KOPT-K1 (cell line): ENCODE results near the gene ATF2.
A peak's percentile ranks its signal among the peaks of the same experiment; 100 is the strongest.

ENCODE experiments used
- H3K27ac ChIP-seq: fragments of 200-600 bp; sonication (generic); 2 replicates; pipeline ENCODE4 v1.5.1; 2016; ENCODE audit warnings: antibody characterized with exemption, mild to moderate bottlenecking, low read depth, low read length; ENCODE audit not compliant: poor library complexity, severe bottlenecking
- H3K36me3 ChIP-seq: fragments of 200-600 bp; sonication (generic); 2 replicates; pipeline ENCODE4 v1.5.1; 2017; ENCODE audit warnings: antibody characterized with exemption, mild to moderate bottlenecking, low read length, moderate library complexity; ENCODE audit not compliant: insufficient read depth
- H3K9me3 ChIP-seq: fragments of 200-600 bp; sonication (generic); 2 replicates; pipeline ENCODE4 v1.5.1; 2017; ENCODE audit warnings: antibody characterized with exemption, low read length, mild to moderate bottlenecking; ENCODE audit not compliant: insufficient read depth, poor library complexity, severe bottlenecking

The ATF2 gene

DNA sequence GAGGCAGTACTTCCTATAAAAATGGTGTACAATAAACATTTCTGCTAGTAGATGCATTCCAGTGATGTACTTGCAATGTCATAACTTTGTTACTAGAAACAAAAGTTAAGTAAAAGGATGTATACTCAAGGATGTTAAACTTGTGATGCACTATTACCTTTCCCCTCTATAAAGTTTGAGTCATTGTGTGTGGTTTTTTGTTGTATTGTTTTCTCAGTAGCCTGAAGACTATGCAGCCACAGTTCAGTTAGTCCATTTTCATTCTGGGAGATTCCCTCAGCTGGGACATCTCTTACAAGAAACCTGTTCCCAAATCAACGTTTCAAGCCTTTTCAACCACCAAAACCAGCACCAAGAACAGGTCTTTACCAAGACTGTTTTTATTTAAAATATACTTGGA lies 7.9 kb upstream of the ATF2 start:
- no peaks in the 10 kb centered on the region for H3K9me3 ChIP-seq
- no peak overlapping the region for H3K27ac ChIP-seq
- H3K36me3 ChIP-seq: peaks cover 85% of the 10 kb centered on the region

DNA sequence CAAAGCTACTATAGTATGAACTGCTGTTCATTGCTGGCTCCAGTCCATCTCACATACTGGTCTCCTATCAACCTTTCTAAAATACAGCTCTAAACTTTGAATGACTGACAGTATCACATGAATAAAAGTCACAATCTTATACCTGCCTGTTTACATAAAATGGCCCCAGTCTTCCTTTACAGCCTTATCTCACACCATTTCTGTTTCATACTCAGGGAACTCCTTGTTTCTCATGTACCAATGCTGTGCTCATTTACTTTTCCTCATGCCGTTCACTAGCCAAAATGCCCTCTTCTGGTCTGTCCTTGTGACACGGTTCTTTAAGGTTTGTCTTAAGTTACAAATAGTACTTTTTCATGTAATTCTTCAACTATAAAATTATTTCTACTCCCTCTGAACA lies 7.3 kb upstream of the ATF2 start:
- no peak overlapping the region for H3K27ac ChIP-seq
- H3K36me3 ChIP-seq: peaks cover 85% of the 10 kb centered on the region
- H3K9me3 ChIP-seq: no peaks in the 10 kb centered on the region

DNA sequence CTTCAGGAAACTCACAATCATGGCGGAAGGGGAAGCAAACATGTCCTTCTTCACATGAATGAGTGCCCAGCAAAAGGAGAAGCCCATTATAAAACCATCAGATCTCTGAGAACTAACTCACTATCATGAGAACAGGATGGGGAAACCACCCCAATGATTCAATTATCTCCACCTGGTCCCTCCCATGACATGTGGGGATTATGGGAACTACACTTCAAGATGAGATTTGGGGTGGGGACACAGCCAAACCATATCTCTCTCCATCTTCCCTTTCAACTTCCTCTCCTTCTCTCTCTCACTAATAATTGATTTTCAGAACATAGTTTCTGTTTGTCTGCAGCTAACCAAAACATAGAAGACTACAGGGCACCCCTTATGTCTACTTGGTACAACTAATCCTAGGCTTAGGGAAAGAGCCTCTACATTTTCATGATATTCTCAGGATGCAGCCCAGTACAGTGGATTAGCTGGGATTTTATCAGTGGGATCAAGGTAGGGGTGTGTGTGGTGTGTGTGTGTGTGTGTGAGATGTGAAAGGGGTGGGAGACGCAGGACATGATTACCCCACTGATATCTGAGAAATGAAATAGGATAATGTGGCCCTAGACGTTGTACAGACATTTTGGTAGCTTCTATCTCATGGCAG lies 2.8 kb upstream of the ATF2 start:
- H3K36me3 ChIP-seq: peaks cover 42% of the 10 kb centered on the region
- H3K27ac ChIP-seq: no peak overlapping the region
- H3K9me3 ChIP-seq: no peaks in the 10 kb centered on the region

DNA sequence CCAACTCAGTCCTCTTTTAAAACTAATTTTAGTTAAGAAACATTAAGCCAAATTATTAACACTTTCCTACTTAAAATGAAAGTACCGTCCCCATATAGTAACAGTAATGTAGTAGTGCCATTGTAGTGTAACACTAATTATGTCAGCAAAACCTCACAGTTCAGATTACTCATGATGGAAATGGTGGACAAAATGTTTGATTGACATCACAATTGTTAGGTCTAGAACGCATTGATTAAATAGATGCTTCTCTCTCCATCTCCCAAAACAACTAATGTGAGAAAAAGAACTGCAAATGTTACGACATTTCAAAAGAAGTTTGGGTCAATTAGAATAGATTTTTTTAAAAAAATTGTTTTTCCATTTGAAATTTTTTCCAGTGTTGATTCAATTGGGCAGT lies 1.2 kb upstream of the ATF2 start:
- Histone ChIP-seq H3K9me3 (no peaks in the 10 kb centered on the region), H3K36me3 (peaks cover 26% of the 10 kb centered on the region), H3K27ac (peak overlapping the region; percentile 91)

DNA sequence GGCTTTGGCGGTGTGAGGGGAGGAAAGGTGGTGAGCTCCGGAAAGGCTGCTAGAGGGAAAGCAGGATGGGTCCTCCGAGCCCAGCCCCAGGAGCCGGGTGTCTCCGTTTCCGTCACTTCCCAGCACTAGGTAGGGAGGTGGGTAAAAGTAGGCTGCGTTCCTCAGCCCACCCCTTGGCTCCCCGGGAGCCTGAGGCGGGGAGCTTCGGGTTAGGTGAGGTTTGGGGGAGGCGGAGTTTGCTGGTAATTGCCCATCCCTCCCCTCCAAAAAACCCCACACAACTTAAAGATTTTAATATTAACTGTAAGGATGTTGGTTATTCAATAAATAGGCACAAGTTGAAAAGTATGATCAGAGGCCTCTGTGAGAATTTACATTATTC lies 552 bp upstream of the ATF2 start:
- no peaks in the 10 kb centered on the region for H3K9me3 ChIP-seq
- H3K36me3 ChIP-seq: peaks cover 19% of the 10 kb centered on the region
- H3K27ac ChIP-seq: peak overlapping the region; percentile 91

DNA sequence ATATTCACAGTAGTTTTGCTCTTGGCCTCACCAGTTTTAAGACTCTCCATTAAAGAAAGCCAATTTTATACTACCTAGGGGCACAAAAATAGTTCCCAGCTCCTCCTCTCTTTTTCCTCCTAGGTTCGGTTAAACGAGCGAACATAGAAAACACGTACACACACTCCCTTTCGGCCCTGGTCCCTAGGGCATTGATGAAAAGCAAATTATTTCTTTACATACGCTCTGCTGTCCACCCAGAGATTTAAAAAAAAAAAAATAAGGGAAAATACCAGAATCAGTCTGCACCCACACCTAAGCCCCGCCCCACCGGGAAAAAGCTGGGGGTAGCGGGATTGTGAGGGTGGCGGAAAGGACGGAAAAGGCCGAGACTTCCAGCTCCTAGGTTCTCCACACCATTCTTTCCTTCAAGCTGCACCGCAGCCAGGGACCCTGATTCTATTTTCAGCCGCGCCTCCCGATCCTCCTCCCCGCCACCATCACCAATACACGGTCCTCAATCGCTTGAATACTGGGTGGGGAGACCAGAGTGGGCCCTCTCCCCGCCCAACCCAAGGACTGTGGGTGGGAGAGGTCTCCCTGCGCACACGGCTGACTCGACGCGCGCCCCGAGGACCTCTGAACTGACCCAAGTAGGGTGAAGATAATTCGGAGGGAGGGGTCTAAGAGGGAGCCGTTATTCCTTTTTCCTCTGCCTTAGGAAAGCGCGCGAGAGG lies 769 bp downstream of the ATF2 start:
- H3K27ac ChIP-seq: peak overlapping the region; percentile 91
- H3K36me3 ChIP-seq: peaks cover 6% of the 10 kb centered on the region
- no peaks in the 10 kb centered on the region for H3K9me3 ChIP-seq

DNA sequence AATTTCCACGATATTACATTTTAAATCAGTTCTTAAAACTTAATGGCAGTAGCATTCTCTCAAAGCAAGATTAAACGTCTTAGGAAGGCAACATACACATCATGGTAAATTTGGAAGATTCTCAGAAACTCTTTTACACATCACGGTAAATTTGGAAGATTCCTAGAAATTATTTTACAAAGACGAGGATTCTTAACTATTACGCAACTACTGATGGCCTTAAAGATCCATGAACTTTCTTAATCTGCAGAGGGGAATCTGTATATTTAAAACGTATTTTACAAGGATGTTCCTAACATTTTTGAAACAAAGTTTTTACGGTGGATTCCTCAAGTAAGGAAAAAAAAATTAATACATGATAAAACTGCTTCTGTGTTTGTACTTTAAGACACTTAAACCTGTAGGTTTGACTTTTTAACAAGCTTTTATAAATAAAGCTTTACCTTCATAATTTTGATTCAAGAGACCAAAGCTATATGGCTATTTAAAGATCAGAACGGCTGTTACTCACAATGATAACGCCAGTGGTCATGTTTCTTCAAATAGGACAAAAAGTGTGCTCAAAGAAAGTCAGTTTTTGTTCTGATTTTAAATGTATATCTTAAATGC lies 1.7 kb downstream of the ATF2 start:
- Histone ChIP-seq H3K9me3 (no peaks in the 10 kb centered on the region), H3K27ac (peak overlapping the region; percentile 91), H3K36me3 (no peaks in the 10 kb centered on the region)

DNA sequence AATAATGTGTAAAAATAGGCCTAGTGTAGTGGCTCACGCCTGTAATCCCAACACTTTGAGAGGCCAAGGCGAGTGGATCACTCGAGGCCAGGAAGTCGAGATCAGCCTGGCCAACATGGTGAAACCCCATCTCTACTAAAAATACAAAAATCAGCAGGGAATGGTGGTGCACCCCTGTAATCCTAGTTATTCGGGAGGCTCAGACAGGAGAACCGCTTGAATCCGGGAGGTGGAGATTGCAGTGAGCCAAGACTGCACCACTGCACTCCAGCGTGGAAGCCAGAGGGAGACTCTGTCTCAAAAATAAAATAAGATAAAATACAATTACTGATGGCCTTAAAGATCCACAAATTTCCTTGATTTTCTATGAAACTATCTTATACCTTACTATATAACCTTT lies 3.8 kb downstream of the ATF2 start:
- H3K36me3 ChIP-seq: peaks cover 5% of the 10 kb centered on the region
- no peak overlapping the region for H3K27ac ChIP-seq
- no peaks in the 10 kb centered on the region for H3K9me3 ChIP-seq

DNA sequence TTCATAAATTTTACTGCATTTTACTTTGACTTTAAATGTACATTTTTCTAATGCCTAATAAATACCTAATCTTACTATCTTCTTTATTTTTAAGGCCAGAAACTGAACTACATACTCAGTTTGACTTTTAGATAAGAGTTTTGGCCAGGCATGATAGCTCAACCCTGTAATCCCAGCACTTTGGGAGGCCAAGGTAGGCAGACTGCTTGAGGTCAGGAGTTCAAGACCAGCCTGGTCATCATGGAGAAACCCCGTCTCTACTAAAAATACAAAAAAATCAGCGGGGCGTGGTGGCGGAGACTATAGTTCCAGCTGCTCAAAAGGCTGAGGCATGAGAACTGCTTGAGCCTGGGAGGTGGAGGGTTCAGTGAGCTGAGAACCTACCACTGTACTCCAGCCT lies 9.1 kb downstream of the ATF2 start:
- Histone ChIP-seq H3K27ac (no peak overlapping the region), H3K9me3 (no peaks in the 10 kb centered on the region), H3K36me3 (peaks cover 21% of the 10 kb centered on the region)

DNA sequence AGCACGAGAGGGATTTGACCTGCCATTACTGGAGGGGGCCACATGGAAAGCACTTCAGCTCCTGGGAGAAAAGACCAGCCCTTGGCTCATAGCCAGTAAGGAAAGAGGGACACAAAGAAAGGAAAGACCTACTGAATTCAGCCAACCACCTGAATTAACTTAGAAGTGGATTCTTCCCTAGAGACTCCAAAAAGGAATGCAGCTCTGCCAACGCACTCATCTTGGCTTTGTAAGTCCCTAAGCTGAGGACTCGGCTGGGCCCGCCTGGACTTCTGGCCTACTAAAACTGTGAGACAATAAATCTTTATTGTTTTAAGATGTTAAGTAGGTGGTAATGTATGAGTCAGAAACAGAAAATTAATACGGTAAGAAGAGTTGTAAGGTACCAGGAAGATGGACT lies 11.5 kb downstream of the ATF2 start:
- no peak overlapping the region for H3K27ac ChIP-seq
- peaks cover 21% of the 10 kb centered on the region for H3K36me3 ChIP-seq
- H3K9me3 ChIP-seq: no peaks in the 10 kb centered on the region

DNA sequence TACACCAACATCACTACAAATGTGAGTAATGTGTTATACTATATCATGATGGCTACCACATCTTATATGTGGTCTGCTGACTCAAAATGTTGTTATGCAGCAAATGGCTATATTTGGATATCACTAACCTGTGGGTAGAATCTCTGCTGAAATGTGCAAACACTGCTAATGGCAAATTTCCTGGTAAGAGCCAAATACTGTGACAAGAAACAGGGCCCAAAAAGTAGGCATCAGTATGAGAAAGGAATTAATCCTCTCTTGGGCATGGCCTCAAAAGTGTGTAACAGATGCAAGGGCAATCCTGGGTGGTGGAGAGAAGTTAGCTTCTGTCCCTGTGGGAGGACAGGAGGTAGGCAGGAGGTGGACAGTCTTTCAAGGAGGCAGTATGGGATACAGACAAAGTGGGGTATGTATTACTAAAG lies 13.3 kb downstream of the ATF2 start:
- Histone ChIP-seq H3K27ac (no peak overlapping the region), H3K9me3 (no peaks in the 10 kb centered on the region), H3K36me3 (peaks cover 33% of the 10 kb centered on the region)

DNA sequence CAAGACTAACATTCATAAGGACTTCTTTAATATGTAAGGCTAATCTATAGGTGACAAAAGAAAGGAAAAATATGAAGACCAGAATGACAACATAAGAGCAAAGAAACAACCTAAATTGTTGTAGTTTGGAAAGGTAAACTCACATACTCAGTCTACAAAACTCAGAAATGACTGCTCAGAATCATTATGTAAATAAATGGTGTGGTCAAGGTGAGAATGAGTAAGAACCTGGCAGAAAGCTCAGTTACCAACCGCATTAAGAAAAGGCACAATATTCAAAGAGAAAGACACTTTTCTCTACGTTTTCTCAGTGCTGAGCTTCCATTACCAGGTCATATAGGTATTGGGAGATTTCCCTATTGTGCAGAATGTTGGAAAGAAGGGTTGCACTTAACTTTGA lies 15.8 kb downstream of the ATF2 start:
- Histone ChIP-seq H3K36me3 (peaks cover 47% of the 10 kb centered on the region), H3K9me3 (no peaks in the 10 kb centered on the region), H3K27ac (no peak overlapping the region)

DNA sequence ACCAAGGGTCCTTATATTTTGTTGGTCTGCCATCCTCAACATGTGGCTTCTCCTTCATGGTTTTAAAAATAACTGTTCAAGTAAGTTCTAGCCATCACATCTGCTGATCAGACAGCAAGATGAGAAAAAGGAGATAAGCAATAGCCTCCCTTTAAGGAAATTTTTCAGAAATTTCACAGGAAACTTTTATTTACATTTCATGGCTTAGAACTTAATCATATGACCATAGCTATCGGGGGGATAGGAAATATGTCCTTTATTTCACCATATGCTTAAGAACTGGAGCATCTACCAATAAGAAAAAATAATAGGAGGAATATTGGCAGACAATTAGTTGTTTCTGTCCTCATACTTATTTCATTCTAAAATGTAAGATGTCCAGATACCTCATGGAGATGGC lies 16.2 kb downstream of the ATF2 start:
- H3K9me3 ChIP-seq: no peaks in the 10 kb centered on the region
- H3K36me3 ChIP-seq: peaks cover 51% of the 10 kb centered on the region
- no peak overlapping the region for H3K27ac ChIP-seq

DNA sequence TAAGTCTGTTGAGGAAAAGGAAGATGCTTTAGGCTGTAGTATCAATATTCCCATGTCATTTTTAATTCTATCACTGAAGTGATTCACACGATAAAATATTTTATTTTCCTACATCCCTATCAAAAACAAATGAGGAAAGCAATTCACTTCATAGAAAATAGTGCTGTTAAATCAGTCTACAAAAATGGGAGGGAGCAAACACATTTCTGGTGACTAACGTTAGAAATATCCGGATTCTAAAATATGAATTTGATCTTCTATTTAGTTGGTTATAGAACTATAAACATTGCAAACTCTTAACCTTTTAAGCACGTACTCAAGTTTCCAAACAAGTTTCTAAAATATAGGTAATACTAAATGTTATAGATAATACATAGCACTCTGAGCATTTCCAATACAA lies 20.8 kb downstream of the ATF2 start:
- Histone ChIP-seq H3K9me3 (no peaks in the 10 kb centered on the region), H3K27ac (no peak overlapping the region), H3K36me3 (peaks cover 67% of the 10 kb centered on the region)

DNA sequence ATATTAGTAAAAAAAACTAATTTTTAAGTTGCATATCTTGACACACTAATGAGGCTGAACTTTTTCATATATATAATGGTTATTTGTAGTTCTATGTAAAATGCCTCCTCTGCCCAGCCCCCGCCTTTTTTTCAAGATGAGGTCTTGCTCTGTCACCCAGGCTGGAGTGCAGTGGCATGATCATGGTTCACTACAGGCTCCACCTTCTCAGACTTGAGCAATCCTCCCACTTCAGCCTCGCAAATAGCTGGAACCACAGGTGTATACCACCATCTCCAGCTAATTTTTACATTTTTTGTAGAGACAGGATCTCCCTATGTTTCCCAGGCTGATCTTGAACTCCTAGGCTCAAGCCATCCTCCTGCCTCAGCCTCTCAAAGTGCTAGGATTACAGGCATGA lies 24.3 kb downstream of the ATF2 start:
- Histone ChIP-seq H3K36me3 (peaks cover 64% of the 10 kb centered on the region), H3K27ac (no peak overlapping the region), H3K9me3 (no peaks in the 10 kb centered on the region)

DNA sequence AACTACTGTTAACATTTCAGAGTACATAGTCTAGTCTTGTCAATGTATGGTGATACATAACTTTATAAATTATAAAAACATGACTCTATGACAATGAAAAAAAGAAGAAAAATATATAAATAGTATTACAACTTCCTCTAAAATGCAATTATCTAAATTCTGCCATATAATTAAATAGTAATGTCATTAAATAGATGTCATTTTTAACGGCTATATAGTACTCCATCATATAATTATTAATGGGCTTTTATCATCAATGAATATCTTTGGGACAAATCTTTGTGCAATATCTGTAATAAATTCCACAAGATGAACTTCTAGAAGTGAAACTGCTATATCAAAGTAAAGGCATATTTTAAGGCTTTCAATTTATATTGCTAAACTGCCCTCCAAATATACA lies 24.8 kb downstream of the ATF2 start:
- H3K9me3 ChIP-seq: no peaks in the 10 kb centered on the region
- peaks cover 64% of the 10 kb centered on the region for H3K36me3 ChIP-seq
- H3K27ac ChIP-seq: no peak overlapping the region
